SK-N-MC (cell line): ENCODE results near the gene LMTK2.
A peak's percentile ranks its signal among the peaks of the same experiment; 100 is the strongest.

ENCODE experiments used
- DNase-seq: peaks from one replicate; pipeline ENCODE4 v3.0.0-alpha.2; 2011; ENCODE audit warnings: low read depth, low spot score
- H3K27ac ChIP-seq: fragments of 200-600 bp; sonication (generic); 2 replicates; pipeline ENCODE4 v1.5.1; 2016; ENCODE audit warnings: mixed run types
- H3K36me3 ChIP-seq: fragments of 200-600 bp; sonication (generic); 2 replicates; pipeline ENCODE4 v1.6.1; 2017; ENCODE audit warnings: antibody characterized with exemption, low read length, mixed read lengths; ENCODE audit not compliant: insufficient read depth
- H3K4me3 ChIP-seq: fragments of 200-600 bp; sonication (generic); 2 replicates; pipeline ENCODE4 v1.5.1; 2016
- H3K9ac ChIP-seq: fragments of 200-600 bp; sonication (generic); 2 replicates; pipeline ENCODE4 v1.8.0; 2017; ENCODE audit warnings: mixed run types, mixed read lengths; ENCODE audit not compliant: insufficient read length
- H3K9me3 ChIP-seq: fragments of 200-600 bp; sonication (generic); 2 replicates; pipeline ENCODE4 v1.6.1; 2017; ENCODE audit warnings: low read depth, mild to moderate bottlenecking, antibody characterized with exemption, low read length, moderate library complexity, mixed read lengths
- EZH2 ChIP-seq: fragments of 200-600 bp; sonication (generic); IDR thresholded peaks from one replicate; pipeline ENCODE4 v1.6.1; 2017; ENCODE audit warnings: antibody characterized with exemption
- FOXP2 ChIP-seq: optimal IDR thresholded peaks from 2 replicates; pipeline ENCODE3; 2011; ENCODE audit warnings: mild to moderate bottlenecking, moderate library complexity; ENCODE audit not compliant: insufficient read depth; ENCODE audit errors: extremely low read length, control extremely low read depth
- POLR2AphosphoS5 ChIP-seq: IDR thresholded peaks from 2 replicates; pipeline ENCODE4 v1.6.1; 2012; ENCODE audit warnings: mild to moderate bottlenecking, low read depth, low read length, borderline replicate concordance

LMTK2 gene

DNA sequence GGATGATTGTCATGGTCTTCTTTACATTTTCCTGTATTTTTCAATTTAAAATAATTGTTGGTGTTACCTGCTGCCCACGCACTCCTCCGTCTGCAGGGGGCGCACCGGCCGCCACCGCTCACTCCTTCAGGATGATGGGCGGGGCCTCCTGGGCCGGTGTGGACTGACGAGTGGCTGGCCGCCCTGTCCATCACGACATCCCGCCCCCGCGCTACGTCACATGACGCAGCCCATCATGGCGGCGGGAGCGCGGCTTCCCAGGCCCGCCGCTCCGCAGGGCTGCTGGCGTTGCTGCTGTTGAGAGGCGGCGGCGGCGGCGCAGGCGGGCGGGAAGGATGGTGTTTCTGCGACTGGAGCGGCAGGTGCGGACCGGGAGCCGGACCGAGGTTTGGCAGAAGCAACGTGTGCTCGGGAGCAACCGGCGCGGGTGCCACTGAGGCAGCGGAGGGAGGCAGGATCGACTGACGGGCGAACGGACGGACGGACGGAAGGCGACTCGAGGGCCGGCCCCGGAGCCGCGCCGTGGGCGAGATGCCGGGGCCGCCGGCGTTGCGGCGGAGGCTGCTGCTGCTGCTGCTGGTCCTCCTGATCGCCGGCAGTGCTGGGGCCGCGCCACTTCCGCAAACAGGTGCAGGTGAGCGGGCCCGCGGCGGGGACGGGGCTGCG lies at the start of gene LMTK2:
TSS of gene LMTK2 (plus strand) at position 216 of the 666 bp plus-strand sequence. CDS start at position 532, 316 bp downstream.
- peak; percentile 26 for DNase-seq
- H3K9me3 ChIP-seq, result no peaks in the 10 kb centered on the region
- H3K27ac ChIP-seq, result no peak within 1 kb of the TSS
- peak within 1 kb of the TSS; percentile 92 for H3K9ac ChIP-seq
- TF ChIP-seq POLR2AphosphoS5 (peak; percentile 93), EZH2 (no peak), FOXP2 (peak; percentile 53)
- H3K36me3 ChIP-seq, result no peaks in the 10 kb centered on the region
- H3K4me3 ChIP-seq, result peak within 1 kb of the TSS; percentile 94

- DNase-seq, result no peak
- TF ChIP-seq POLR2AphosphoS5 (no peak), FOXP2 (no peak), EZH2 (no peak)
- no peaks in the 10 kb centered on the region for H3K9me3 ChIP-seq
- H3K4me3 ChIP-seq, result no peak overlapping the region
- no peak overlapping the region for H3K27ac ChIP-seq
- H3K9ac ChIP-seq, result no peak overlapping the region
- no peaks in the 10 kb centered on the region for H3K36me3 ChIP-seq
Observed at GRCh38 chr7:98057157-98057556, 49.5 kb upstream of the LMTK2 start.

- TF ChIP-seq POLR2AphosphoS5 (no peak), FOXP2 (no peak), EZH2 (no peak)
- DNase-seq, result no peak
- Histone ChIP-seq H3K36me3 (no peaks in the 10 kb centered on the region), H3K9me3 (no peaks in the 10 kb centered on the region), H3K27ac (no peak overlapping the region), H3K4me3 (no peak overlapping the region), H3K9ac (no peak overlapping the region)
Observed at GRCh38 chr7:98058186-98058585, 48.5 kb upstream of the LMTK2 start.

- no peak overlapping the region for H3K4me3 ChIP-seq
- no peak overlapping the region for H3K27ac ChIP-seq
- no peak overlapping the region for H3K9ac ChIP-seq
- H3K36me3 ChIP-seq, result no peaks in the 10 kb centered on the region
- no peaks in the 10 kb centered on the region for H3K9me3 ChIP-seq
- TF ChIP-seq FOXP2 (no peak), POLR2AphosphoS5 (no peak), EZH2 (no peak)
- DNase-seq, result no peak
Observed at GRCh38 chr7:98064233-98064632, 42.4 kb upstream of the LMTK2 start.

DNA sequence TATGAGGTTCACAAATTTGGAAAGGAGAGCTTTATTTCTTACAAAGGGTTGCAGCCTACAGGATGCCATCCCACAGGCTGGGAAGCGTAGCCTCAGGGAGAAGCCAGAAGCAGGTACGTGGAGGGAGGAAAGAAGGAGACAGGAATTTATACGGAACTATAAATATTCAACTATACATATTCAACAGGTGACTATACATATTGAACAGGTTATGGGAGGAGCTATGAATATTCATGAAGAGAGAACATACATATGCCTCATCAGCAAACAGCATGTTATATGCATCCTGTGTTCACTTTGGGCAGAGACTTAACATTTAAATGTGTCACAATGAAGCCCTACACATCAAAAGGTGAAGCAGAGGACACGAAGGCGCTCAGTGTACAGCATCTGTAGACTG lies 40.5 kb upstream of the LMTK2 start:
- no peak overlapping the region for H3K4me3 ChIP-seq
- H3K36me3 ChIP-seq, result no peaks in the 10 kb centered on the region
- no peak overlapping the region for H3K27ac ChIP-seq
- H3K9ac ChIP-seq, result no peak overlapping the region
- TF ChIP-seq POLR2AphosphoS5, result no peak
- TF ChIP-seq FOXP2, result no peak
- TF ChIP-seq EZH2, result no peak
- H3K9me3 ChIP-seq, result no peaks in the 10 kb centered on the region
- no peak for DNase-seq

DNA sequence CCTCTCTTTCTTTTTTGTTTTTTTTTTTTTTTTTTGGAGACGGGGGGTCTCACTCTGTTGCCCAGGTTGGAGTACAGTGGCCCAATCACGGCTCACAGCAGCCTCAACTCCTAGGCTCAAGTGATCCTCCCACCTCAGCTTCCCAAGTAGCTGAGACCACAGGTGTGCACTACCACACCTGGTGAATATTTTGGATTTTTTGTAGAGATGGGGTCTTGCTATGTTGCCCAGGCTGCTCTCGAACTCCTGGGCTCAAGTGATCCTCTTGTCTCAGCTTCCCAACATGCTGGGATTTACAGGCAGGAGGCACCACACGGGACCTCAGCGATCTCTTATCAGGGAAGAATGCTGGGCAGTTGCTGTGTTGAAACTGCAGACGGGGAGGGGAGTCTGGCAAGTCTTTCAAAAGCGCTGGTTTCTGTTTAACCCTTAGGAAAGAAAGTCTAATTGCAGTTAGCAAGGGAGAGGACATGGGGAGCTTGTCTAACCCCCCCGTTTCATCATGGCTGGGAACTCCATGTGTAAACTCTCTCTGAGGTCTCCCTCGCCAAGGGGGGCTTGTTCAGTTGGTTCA lies 39.6 kb upstream of the LMTK2 start:
- H3K9ac ChIP-seq, result no peak overlapping the region
- H3K36me3 ChIP-seq, result no peaks in the 10 kb centered on the region
- no peak for DNase-seq
- no peak overlapping the region for H3K27ac ChIP-seq
- H3K9me3 ChIP-seq, result no peaks in the 10 kb centered on the region
- TF ChIP-seq EZH2 (no peak), FOXP2 (no peak), POLR2AphosphoS5 (no peak)
- no peak overlapping the region for H3K4me3 ChIP-seq

DNA sequence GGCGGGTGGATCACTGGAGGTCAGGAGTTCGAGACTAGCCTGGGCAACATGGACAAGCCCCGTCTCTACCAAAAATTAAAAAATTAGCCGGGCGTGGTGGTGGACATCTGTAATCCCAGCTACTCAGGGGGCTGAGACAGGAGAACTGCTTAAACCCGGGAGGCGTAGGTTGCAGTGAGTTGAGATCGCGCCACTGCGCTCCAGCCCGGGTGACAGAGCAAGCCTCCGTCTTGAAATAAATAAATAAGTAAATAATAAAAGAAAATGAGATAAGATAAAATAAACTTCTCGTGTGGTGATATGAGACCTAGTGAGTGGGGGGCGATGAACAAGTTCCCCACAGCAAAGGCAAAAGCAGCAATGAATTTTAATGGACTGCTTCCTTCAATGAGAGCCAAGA lies 33.6 kb upstream of the LMTK2 start:
- TF ChIP-seq FOXP2 (no peak), EZH2 (no peak), POLR2AphosphoS5 (no peak)
- no peak overlapping the region for H3K4me3 ChIP-seq
- H3K36me3 ChIP-seq, result no peaks in the 10 kb centered on the region
- no peaks in the 10 kb centered on the region for H3K9me3 ChIP-seq
- H3K27ac ChIP-seq, result no peak overlapping the region
- DNase-seq, result no peak
- no peak overlapping the region for H3K9ac ChIP-seq

- H3K36me3 ChIP-seq, result no peaks in the 10 kb centered on the region
- DNase-seq, result no peak
Observed at GRCh38 chr7:98075801-98076200, 30.9 kb upstream of the LMTK2 start.

GRCh38 chr7:98077762-98078161 lies 28.9 kb upstream of the LMTK2 start:
- Histone ChIP-seq H3K4me3 (no peak overlapping the region), H3K27ac (no peak overlapping the region), H3K36me3 (no peaks in the 10 kb centered on the region), H3K9me3 (no peaks in the 10 kb centered on the region), H3K9ac (no peak overlapping the region)
- TF ChIP-seq FOXP2 (no peak), EZH2 (no peak), POLR2AphosphoS5 (no peak)
- no peak for DNase-seq

More at GRCh38 chr7:98075801-98076200, 30.9 kb upstream of the LMTK2 start:
- no peak overlapping the region for H3K27ac ChIP-seq
- no peak for TF ChIP-seq POLR2AphosphoS5
- TF ChIP-seq EZH2, result no peak
- no peak for TF ChIP-seq FOXP2
- no peak overlapping the region for H3K9ac ChIP-seq
- H3K9me3 ChIP-seq, result no peaks in the 10 kb centered on the region
- no peak overlapping the region for H3K4me3 ChIP-seq
